K562 (cell line): ENCODE data around the gene ZBTB20. TPM values are rescaled to one million over a fixed set of nuclear protein-coding genes. Genes with fewer than 3 reads are reported as not detected.

Experiments
- ATAC-seq: fragments of 200-7000 bp; cut with Tn5 transposase; 3 replicates; pipeline ENCODE4 v1.9.1; 2020; ENCODE audit warnings: moderate library complexity
- BruUV-seq: library from RNA; stranded (reverse); fragments of 400-500 nt; replicated peaks from 2 replicates; lab custom pipeline; 2021; lab: Mats Ljungman, UMichigan
- CTCF ChIA-PET: fragments of 300-600 bp; formaldehyde crosslinking; extraction: SDS; loops from one replicate; lab custom pipeline; 2021; ENCODE audit warnings: low intra/inter-chr PET ratio; lab: Yijun Ruan, JAX
- POLR2A ChIA-PET: fragments of 300-600, 350-650 bp; sonication (Branson Sonifier 250); formaldehyde crosslinking; extraction: SDS; loops from one replicate; lab custom pipeline; 2021; ENCODE audit warnings: antibody characterized with exemption, inconsistent platforms; lab: Yijun Ruan, JAX
- DNase-seq, 4 experiments: peaks; one replicate each; pipeline versions ENCODE4 v3.0.0 to v3.0.0-alpha.2; 2011 to 2018; ENCODE audit warnings: low spot score in 3 of 4, mixed read lengths in 3 of 4; ENCODE audit errors: extremely low read depth in 1 of 4
- FAIRE-seq: peaks from 2 replicates; lab custom pipeline; 2011; peaks lifted over from hg19 to GRCh38; lab: Jason Lieb, UNC
- H2AFZ ChIP-seq: 2 replicates; pipeline ENCODE4 v1.6.0; 2011; ENCODE audit warnings: low read depth, low read length, control low read depth, inconsistent platforms
- H3K27ac ChIP-seq: fragments of 200-600 bp; 3 replicates; pipeline ENCODE4 v1.8.0; 2011; ENCODE audit warnings: low read depth, mild to moderate bottlenecking, control low read depth, inconsistent platforms, low read length, moderate library complexity, mixed read lengths; ENCODE audit errors: extremely low read depth
- H3K27me3 ChIP-seq, 2 experiments: fragments of 300-600 bp in 1 of 2; 2 replicates in 1 of 2; 3 replicates in 1 of 2; pipeline versions ENCODE4 v1.6.0 to v1.8.0; 2011; ENCODE audit warnings: inconsistent platforms in 2 of 2, low read length in 2 of 2, mild to moderate bottlenecking in 1 of 2, mixed read lengths in 1 of 2, moderate library complexity in 1 of 2; ENCODE audit not compliant: control insufficient read depth in 2 of 2, insufficient read depth in 2 of 2
- H3K36me3 ChIP-seq: fragments of 300-600 bp; 3 replicates; pipeline ENCODE4 v1.8.0; 2011; ENCODE audit warnings: mild to moderate bottlenecking, low read length, inconsistent platforms; ENCODE audit not compliant: control insufficient read depth, insufficient read depth
- H3K4me1 ChIP-seq, 2 experiments: fragments of 200-600 bp in 1 of 2; replicated peaks in 1 of 2; 2 replicates in 1 of 2; 3 replicates in 1 of 2; pipeline versions ENCODE4 v1.5.1 to v1.8.0; 2011; ENCODE audit warnings: inconsistent platforms in 2 of 2, low read length in 2 of 2, mild to moderate bottlenecking in 1 of 2, mixed read lengths in 1 of 2, moderate library complexity in 1 of 2; ENCODE audit not compliant: control insufficient read depth in 2 of 2, insufficient read depth in 2 of 2
- H3K4me2 ChIP-seq: 2 replicates; pipeline ENCODE4 v1.6.1; 2011; ENCODE audit warnings: low read length, control low read depth, inconsistent platforms, mixed read lengths; ENCODE audit not compliant: insufficient read depth
- H3K4me3 ChIP-seq: fragments of 200-600 bp; sonication (generic), shearing (Covaris generic); 2 replicates; pipeline ENCODE4 v1.5.1; 2016; ENCODE audit warnings: control low read depth, inconsistent platforms
- H3K79me2 ChIP-seq: fragments of 200-600 bp; 3 replicates; pipeline ENCODE4 v1.8.0; 2011; ENCODE audit warnings: low read length, inconsistent platforms; ENCODE audit not compliant: control insufficient read depth, insufficient read depth
- H3K9ac ChIP-seq, 2 experiments: 2 replicates each; pipeline versions ENCODE4 v1.6.0 to v1.6.1; 2011; ENCODE audit warnings: low read depth in 2 of 2, low read length in 2 of 2, control low read depth in 1 of 2, inconsistent platforms in 1 of 2, mild to moderate bottlenecking in 1 of 2, mixed read lengths in 1 of 2; ENCODE audit not compliant: insufficient read depth in 1 of 2
- H3K9me1 ChIP-seq: one replicate; pipeline ENCODE4 v1.6.0; 2011; ENCODE audit warnings: inconsistent platforms, mild to moderate bottlenecking, low read length, moderate library complexity; ENCODE audit not compliant: control insufficient read depth, insufficient read depth
- H3K9me3 ChIP-seq: replicated peaks from 2 replicates; pipeline ENCODE4 v1.5.1; 2011; ENCODE audit warnings: low read depth, low read length, inconsistent platforms; ENCODE audit not compliant: control insufficient read depth, insufficient read depth
- H4K20me1 ChIP-seq: replicated peaks from 2 replicates; pipeline ENCODE4 v1.6.1; 2011; ENCODE audit warnings: low read length, inconsistent platforms, mixed read lengths; ENCODE audit not compliant: control insufficient read depth, insufficient read depth
- ARID1B ChIP-seq: fragments of 450-650 bp; IDR thresholded peaks from 2 replicates; pipeline ENCODE4 v1.6.1; 2016; ENCODE audit warnings: antibody characterized with exemption, mild to moderate bottlenecking, inconsistent platforms
- CAMTA2 ChIP-seq: fragments of 250-450 bp; sonication (Bioruptor Pico); conservative IDR thresholded peaks from 2 replicates; pipeline ENCODE4 v1.5.1; 2022
- EP300 ChIP-seq: IDR thresholded peaks from 2 replicates; pipeline ENCODE4 v1.6.1; 2012; ENCODE audit warnings: low read length, improper control_type of control experiment
- EWSR1 ChIP-seq: fragments of 450-650 bp; IDR thresholded peaks from 2 replicates; pipeline ENCODE4 v1.6.1; 2018; ENCODE audit warnings: borderline replicate concordance, mild to moderate bottlenecking, low read depth, moderate library complexity; ENCODE audit not compliant: partially characterized antibody
- FOXA3 ChIP-seq, 2 experiments: fragments of 450-650 bp in 1 of 2; sonication (generic) in 1 of 2; formaldehyde crosslinking; IDR thresholded peaks in 1 of 2; conservative IDR thresholded peaks in 1 of 2; 2 replicates each; pipeline versions ENCODE4 v1.4.0 to v1.8.0; 2020 to 2022; ENCODE audit warnings: mild to moderate bottlenecking in 2 of 2, missing genetic modification reagents in 1 of 2
- GABPA ChIP-seq: fragments of 200-800 bp; sonication (Bioruptor generic); conservative IDR thresholded peaks from 2 replicates; pipeline ENCODE4 v1.6.1; 2016; ENCODE audit warnings: low read depth, missing genetic modification characterization, missing compliant biosample characterization
- SMAD4 ChIP-seq: fragments of 250-450 bp; sonication (Bioruptor Pico); conservative IDR thresholded peaks from 2 replicates; pipeline ENCODE4 v1.8.0; 2021; ENCODE audit warnings: inconsistent platforms, mild to moderate bottlenecking, moderate library complexity
- XRCC4 ChIP-seq: IDR thresholded peaks from one replicate; pipeline ENCODE4 v1.6.1; 2011; ENCODE audit not compliant: insufficient read depth, insufficient read length; ENCODE audit errors: extremely low read depth
- WGBS: fragments of 100-300 bp; shearing (Covaris generic); methylation state at CpG from one replicate; pipeline ENCODE4 v1.1.6; 2016; ENCODE audit warnings: low coverage, mixed read lengths; ENCODE audit not compliant: insufficient coverage; ENCODE audit errors: missing lambda C conversion rate; 5-methylcytosine and 5-hydroxymethylcytosine counted together
- in situ Hi-C: fragments of 300-500 bp; cut with MboI; formaldehyde crosslinking; loops from 4 replicates; pipeline ENCODE4 v1.15.0; 2018; ENCODE audit warnings: inconsistent platforms, mixed read lengths
- intact Hi-C: fragments of 100-400 bp; cut with micrococcal nuclease; formaldehyde crosslinking; loops from 2 replicates; pipeline ENCODE4 v1.14.2; 2022
- polyA plus RNA-seq, 8 experiments: library from polyadenylated mRNA; depleted of rRNA in 4 of 8; stranded (reverse) in 5 of 8; unstranded in 3 of 8; fragments of >200 nt; fragmentation: Nextera tagmentation in 2 of 8; fragmentation: Illumina TruSeq in 1 of 8; extraction: Ambion mirVana in 2 of 8; extraction: Trizol in 1 of 8; gene quantifications; 2 replicates each; pipeline versions ENCODE4 v1.2.1 to v1.2.3, GENCODE V29; 2011 to 2014; ENCODE audit warnings: inconsistent platforms in 1 of 8, missing spikeins in 1 of 8
- total RNA-seq, 7 experiments: library from RNA; depleted of rRNA in 6 of 7; stranded (reverse); fragments of >200 nt in 6 of 7; fragmentation: Illumina TruSeq in 2 of 7; extraction: Trizol in 2 of 7; gene quantifications; 2 replicates each; pipeline versions ENCODE4 v1.2.1 to v1.2.3, GENCODE V29; 2011 to 2021; ENCODE audit warnings: low replicate concordance in 1 of 7
- TF ChIP-seq, protein P1 (sequence below): fragments of 250-450 bp; sonication (Bioruptor Pico); IDR thresholded peaks from 2 replicates; pipeline ENCODE4 v1.4.0; 2020
- TF ChIP-seq, protein P2 (sequence below), 2 experiments: fragments of 200-800 bp in 1 of 2; sonication (Bioruptor generic) in 1 of 2; sonication (generic) in 1 of 2; formaldehyde crosslinking in 1 of 2; IDR thresholded peaks in 1 of 2; conservative IDR thresholded peaks in 1 of 2; 2 replicates each; pipeline versions ENCODE4 v1.5.0 to v1.6.1; 2016 to 2020; ENCODE audit warnings: missing compliant biosample characterization in 1 of 2, missing genetic modification characterization in 1 of 2, missing genetic modification reagents in 1 of 2

ZBTB20 gene
- total and polyA plus RNA-seq, 9 of the 15 experiments (the other 6 are each of a cell fraction or from before 2014, with no cell fraction given) = 0.17 to 1.7 (median 0.45) TPM

DNA sequence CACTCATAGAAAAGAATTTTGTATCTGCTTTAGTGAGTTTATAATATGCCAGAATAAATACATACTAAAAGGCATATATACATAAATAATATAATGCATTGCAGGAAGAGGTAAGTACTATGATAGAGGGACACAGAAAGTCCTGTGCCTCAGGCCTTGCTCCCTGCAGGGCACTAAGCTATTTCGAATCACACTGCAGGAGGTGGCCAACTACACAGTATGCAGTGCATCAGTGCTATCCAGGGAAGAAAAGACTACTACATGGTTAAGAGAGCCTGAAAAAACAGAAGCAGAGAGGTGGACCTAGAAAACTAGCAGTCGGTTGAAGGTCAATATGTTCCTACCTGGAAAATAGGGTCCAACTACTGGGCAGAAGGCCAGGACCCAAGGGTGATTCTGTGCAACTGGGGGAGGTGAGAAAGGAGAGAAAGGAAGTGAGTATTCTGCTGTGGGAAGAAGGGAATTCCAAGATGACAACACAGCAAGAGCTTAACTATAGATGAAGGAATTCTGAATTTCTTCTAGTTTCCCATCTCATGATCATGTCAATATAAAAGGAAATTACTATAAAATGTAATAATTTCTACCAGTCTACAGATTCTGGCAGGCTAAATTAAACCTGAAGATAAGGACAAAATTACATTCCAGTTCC, 218.0 kb downstream of the ZBTB20 start:
- WGBS = 17% methylated on average over 2 of the region's 2 CpGs
- Histone ChIP-seq H3K9me3 (no peaks in the 10 kb centered on the region), H4K20me1 (no peaks in the 10 kb centered on the region), H3K4me1 (no peaks in the 10 kb centered on the region; a peak in 1 of 5 replicates), H3K4me2 (no peak overlapping the region), H3K27ac (no peak overlapping the region), H3K36me3 (no peaks in the 10 kb centered on the region), H3K9ac (no peak overlapping the region), H2AFZ (no peak overlapping the region), H3K79me2 (no peaks in the 10 kb centered on the region), H3K9me1 (no peaks in the 10 kb centered on the region)
- intact Hi-C loops (no loop called here), in situ Hi-C loops (no loop called here)
- ChIA-PET CTCF (no interaction called here), POLR2A (no interaction called here)
- DNase-seq (no peak), ATAC-seq (no peak), FAIRE-seq (no peak)
- BruUV-seq = no TSS peak
- no peak for TF ChIP-seq CAMTA2 (CRISPR knock-in tag)
- no peak for TF ChIP-seq XRCC4
- TF ChIP-seq, protein P1, sequence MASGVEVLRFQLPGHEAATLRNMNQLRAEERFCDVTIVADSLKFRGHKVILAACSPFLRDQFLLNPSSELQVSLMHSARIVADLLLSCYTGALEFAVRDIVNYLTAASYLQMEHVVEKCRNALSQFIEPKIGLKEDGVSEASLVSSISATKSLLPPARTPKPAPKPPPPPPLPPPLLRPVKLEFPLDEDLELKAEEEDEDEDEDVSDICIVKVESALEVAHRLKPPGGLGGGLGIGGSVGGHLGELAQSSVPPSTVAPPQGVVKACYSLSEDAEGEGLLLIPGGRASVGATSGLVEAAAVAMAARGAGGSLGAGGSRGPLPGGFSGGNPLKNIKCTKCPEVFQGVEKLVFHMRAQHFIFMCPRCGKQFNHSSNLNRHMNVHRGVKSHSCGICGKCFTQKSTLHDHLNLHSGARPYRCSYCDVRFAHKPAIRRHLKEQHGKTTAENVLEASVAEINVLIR (CRISPR knock-in tag) = no peak
- no peak for TF ChIP-seq EWSR1
- TF ChIP-seq, all 486 proteins: peak for 0
- Histone ChIP-seq H3K4me3 (no peak overlapping the region), H3K27me3 (no peaks in the 10 kb centered on the region)

DNA sequence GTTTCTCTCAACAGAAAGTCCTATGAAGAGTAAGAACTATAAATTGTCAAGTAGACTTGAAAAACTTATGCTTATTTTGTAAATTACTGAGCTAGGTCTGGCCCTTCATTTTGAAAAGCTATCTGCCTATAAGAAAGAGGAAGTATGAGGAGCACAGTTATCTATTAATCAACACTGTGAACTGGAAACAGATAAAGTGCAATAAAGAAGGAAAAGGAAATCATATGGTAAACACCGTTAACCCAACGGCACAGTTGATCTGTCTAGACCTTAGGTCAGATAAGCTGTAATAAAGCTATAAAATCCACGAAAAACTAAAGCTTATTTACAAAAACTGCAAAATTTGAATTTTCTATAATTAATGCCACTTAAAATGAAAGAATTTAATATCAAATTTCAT, 242.5 kb downstream of the ZBTB20 start:
- no peaks in the 10 kb centered on the region; a peak in 1 of 5 replicates for H3K4me1 ChIP-seq
- H3K4me2 ChIP-seq = no peak overlapping the region
- no peak for DNase-seq
- H3K27me3 ChIP-seq = no peaks in the 10 kb centered on the region
- H3K4me3 ChIP-seq = no peak overlapping the region
- POLR2A ChIA-PET = no interaction called here
- no peaks in the 10 kb centered on the region for H4K20me1 ChIP-seq
- no peaks in the 10 kb centered on the region for H3K36me3 ChIP-seq
- intact Hi-C loops = no loop called here
- no TSS peak for BruUV-seq
- no peak overlapping the region for H3K27ac ChIP-seq
- H3K79me2 ChIP-seq = no peaks in the 10 kb centered on the region
- no peak for FAIRE-seq
- H2AFZ ChIP-seq = no peak overlapping the region
- in situ Hi-C loops = no loop called here
- H3K9me3 ChIP-seq = no peaks in the 10 kb centered on the region
- H3K9ac ChIP-seq = no peak overlapping the region
- CTCF ChIA-PET = no interaction called here
- H3K9me1 ChIP-seq = no peaks in the 10 kb centered on the region
- 3% methylated on average over 3 of the region's 3 CpGs for WGBS
- no peak for ATAC-seq
- TF ChIP-seq SMAD4 = peak; percentile 48; the same call in 1 of the 2 replicates
- peak; percentile 38; the same call in 1 of the 2 replicates for TF ChIP-seq GABPA (tag)
- TF ChIP-seq, protein P2, sequence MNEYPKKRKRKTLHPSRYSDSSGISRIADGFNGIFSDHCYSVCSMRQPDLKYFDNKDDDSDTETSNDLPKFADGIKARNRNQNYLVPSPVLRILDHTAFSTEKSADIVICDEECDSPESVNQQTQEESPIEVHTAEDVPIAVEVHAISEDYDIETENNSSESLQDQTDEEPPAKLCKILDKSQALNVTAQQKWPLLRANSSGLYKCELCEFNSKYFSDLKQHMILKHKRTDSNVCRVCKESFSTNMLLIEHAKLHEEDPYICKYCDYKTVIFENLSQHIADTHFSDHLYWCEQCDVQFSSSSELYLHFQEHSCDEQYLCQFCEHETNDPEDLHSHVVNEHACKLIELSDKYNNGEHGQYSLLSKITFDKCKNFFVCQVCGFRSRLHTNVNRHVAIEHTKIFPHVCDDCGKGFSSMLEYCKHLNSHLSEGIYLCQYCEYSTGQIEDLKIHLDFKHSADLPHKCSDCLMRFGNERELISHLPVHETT (CRISPR knock-in tag; conservative IDR thresholded peaks at IDR 0.05 in 1 of 2, IDR thresholded peaks at IDR 0.05 in 1 of 2) = no peak
- TF ChIP-seq FOXA3 (CRISPR knock-in tag; conservative IDR thresholded peaks at IDR 0.05 in 1 of 2, IDR thresholded peaks at IDR 0.05 in 1 of 2) = peak in 1 of 2 experiments; percentile 9; a peak in 1 of 4 replicates
- peak; percentile 40; the same call in 1 of the 2 replicates for TF ChIP-seq EP300
- TF ChIP-seq ARID1B = peak; percentile 15; the same call in 1 of the 2 replicates
